LNCaP clone FGC (cell line): ENCODE data around the gene SMIM34.
"Not testable (repeated sequence)": the region's sequence is repeated elsewhere in the genome, so short reads cannot be mapped to it uniquely, and the experiment has no call there.

Experiments
- DNase-seq: peaks from one replicate; pipeline ENCODE4 v3.0.0-alpha.2; 2011; ENCODE audit warnings: low read depth
- H3K4me3 ChIP-seq: 2 replicates; pipeline ENCODE4 v1.5.1; 2011; ENCODE audit warnings: mild to moderate bottlenecking, low read depth, low read length, control low read depth
- CTCF ChIP-seq: IDR thresholded peaks from 2 replicates; pipeline ENCODE4 v1.5.1; 2012; ENCODE audit warnings: mild to moderate bottlenecking; ENCODE audit not compliant: control insufficient read depth, insufficient read depth; ENCODE audit errors: extremely low read depth

SMIM34 gene

DNA sequence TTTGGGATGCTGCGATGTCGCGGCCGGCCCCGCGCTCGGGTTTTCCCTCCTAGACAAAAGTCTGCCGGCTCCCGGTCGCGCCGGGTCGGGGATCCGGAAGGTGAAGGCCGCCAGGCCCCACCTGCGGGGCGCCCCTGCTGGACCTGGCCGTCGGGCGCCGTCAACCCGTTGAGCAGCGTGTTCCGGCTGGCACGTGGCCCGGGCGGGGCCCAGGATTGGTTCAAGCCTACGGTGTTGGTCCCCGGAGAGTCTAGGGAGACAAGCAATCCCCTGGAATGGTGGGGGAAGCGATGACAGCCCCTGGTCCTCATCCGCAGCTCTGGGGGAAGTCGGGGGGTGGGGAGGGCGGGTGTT is 48.2 kb downstream of the SMIM34 start:
- not testable (repeated sequence) for DNase-seq, H3K4me3 ChIP-seq

GRCh38 chr21:34374940-34375618 is 48.7 kb downstream of the SMIM34 start, which contains the start of gene SMIM11:
TSS of gene SMIM11 (plus strand) at chr21:34375507. CDS start at chr21:34379505, 3,998 bp downstream.
- DNase-seq, H3K4me3 ChIP-seq: not testable (repeated sequence)

DNA sequence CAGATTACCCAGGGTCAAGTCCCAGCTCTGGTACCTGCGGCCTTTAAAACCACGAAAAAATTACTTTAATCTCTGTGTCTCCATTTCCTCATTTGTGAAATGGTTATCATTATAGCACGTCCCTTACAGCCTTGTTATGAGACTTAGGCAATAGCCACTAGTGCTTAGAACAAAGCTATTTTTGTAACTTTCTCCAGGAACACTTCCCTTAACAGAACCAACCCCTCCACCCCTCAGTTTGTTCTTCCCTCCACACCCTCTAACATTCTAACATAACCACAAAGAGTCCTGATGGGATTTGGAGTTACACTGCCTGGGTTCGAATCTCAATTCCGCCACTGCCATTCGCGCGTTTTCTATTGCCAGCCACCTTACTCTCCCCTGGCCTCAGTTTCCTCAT is 49.3 kb downstream of the SMIM34 start:
- not testable (repeated sequence) for H3K4me3 ChIP-seq, DNase-seq

DNA sequence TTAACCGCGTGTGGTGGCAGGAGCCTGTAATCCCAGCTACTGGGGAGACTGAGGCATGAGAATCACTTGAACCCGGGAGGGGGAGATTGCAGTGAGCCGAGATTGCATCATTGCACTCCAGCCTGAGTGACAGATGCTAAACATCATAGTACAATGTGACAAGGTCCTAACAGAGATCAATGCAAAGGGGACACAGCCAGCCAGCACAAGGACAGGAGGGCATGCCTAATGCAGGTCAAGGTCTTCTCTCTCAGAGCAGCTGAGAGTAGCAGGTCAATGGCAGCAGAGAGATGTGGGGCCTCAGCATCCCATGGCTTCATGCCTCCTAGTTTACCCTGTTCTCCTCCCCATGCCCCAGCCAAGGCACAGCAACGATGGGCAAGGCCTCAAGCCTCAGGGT is 51.4 kb downstream of the SMIM34 start:
- TF ChIP-seq CTCF = no peak
- H3K4me3 ChIP-seq = no peak overlapping the region
- no peak for DNase-seq

DNA sequence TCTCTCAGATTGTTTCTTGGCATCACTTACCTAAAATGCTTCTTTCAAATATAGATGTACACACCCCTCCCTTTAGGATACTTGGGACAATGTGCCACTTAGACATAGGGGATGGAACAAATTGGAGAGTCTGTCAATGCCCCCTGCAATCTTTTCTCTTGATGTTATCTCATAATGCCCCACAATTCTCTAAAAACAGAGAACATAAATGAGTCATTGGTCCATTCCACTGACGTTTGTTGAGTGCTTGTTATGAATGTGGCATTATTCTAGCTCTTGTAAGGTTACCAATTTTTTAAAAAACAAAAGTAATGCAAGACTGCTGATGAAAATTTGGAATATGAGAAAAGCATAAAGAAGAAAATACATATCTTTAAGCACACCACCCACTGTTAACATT is 54.0 kb downstream of the SMIM34 start:
- no peak overlapping the region for H3K4me3 ChIP-seq
- no peak for DNase-seq
- TF ChIP-seq CTCF = no peak
